Upper lobe of left lung (tissue), 4 donors: ENCODE measurements around the gene GALC.

Source experiments
- CTCF ChIP-seq, 6 experiments: fragments of 450-650 bp in 4 of 6; fragments of 200-600 bp in 2 of 6; sonication (generic) in 2 of 6; IDR thresholded peaks; one replicate each; pipeline ENCODE4 v1.5.1; 2016 to 2019; ENCODE audit warnings: antibody characterized with exemption in 6 of 6
- POLR2A ChIP-seq, 4 donors: fragments of 450-650 bp; IDR thresholded peaks; one replicate each; pipeline ENCODE4 v1.5.1; 2016 to 2017; ENCODE audit warnings: antibody characterized with exemption in 4 of 4, mild to moderate bottlenecking in 2 of 4
- POLR2AphosphoS5 ChIP-seq, 2 donors: sonication (generic); formaldehyde crosslinking; IDR thresholded peaks; one replicate each; pipeline ENCODE4 v1.5.1; 2017; ENCODE audit warnings: antibody characterized with exemption in 2 of 2

GRCh38 chr14:87994974-87995373 lies 2.0 kb upstream of the GALC start:
- TF ChIP-seq POLR2A (IDR thresholded peaks at IDR 0.05) (peak in 1 of 4 donors; percentile 17), CTCF (IDR thresholded peaks at IDR 0.05) (no peak), POLR2AphosphoS5 (IDR thresholded peaks at IDR 0.05) (peak; percentile 36 to 57)
